PC-3 (cell line): Measurements from ENCODE around the gene ZNF736. TPM values are rescaled to one million over a fixed set of nuclear protein-coding genes. Genes with fewer than 3 reads are reported as not detected.
"Not testable (repeated sequence)": the region's sequence is repeated elsewhere in the genome, so short reads cannot be mapped to it uniquely, and the experiment has no call there.

Experiments used
- ATAC-seq: fragments of 200-7000 bp; cut with Tn5 transposase; 2 replicates; pipeline ENCODE4 v1.9.1; 2020; ENCODE audit warnings: mild to moderate bottlenecking, moderate library complexity
- BruUV-seq: library from RNA; stranded (reverse); fragments of 400-500 nt; replicated peaks from 2 replicates; lab custom pipeline; 2021; lab: Mats Ljungman, UMichigan
- CTCF ChIA-PET: fragments of 300-600 bp; sonication (Branson Sonifier 250); formaldehyde crosslinking; loops from one replicate; lab custom pipeline; 2022; ENCODE audit warnings: antibody characterized with exemption; lab: Charles Lee
- POLR2A ChIA-PET: fragments of 300-600 bp; sonication (Branson Sonifier 250); formaldehyde crosslinking; loops from one replicate; lab custom pipeline; 2022; ENCODE audit warnings: antibody characterized with exemption; ENCODE audit not compliant: unreplicated experiment; lab: Charles Lee
- DNase-seq: peaks from one replicate; pipeline ENCODE4 v3.0.0-alpha.2; 2015
- H2AFZ ChIP-seq: fragments of 300-600 bp; sonication (generic); 2 replicates; pipeline ENCODE4 v1.6.0; 2016; ENCODE audit warnings: antibody characterized with exemption, low read length
- H3F3A ChIP-seq: fragments of 300-600 bp; sonication (generic); one replicate; pipeline ENCODE4 v1.6.0; 2017; ENCODE audit warnings: antibody characterized with exemption, low read length, control low read depth, mild to moderate bottlenecking; ENCODE audit not compliant: unreplicated experiment
- H3K27ac ChIP-seq: fragments of 300-600 bp; sonication (generic); 2 replicates; pipeline ENCODE4 v1.5.1; 2016; ENCODE audit warnings: mild to moderate bottlenecking, low read length
- H3K27me3 ChIP-seq: fragments of 300-600 bp; sonication (generic); 2 replicates; pipeline ENCODE4 v1.6.1; 2016; ENCODE audit warnings: low read length, mixed read lengths
- H3K36me3 ChIP-seq: fragments of 300-600 bp; sonication (generic); 2 replicates; pipeline ENCODE4 v1.6.1; 2016; ENCODE audit warnings: low read depth, mixed run types, low read length, mixed read lengths
- H3K4me1 ChIP-seq: fragments of 300-600 bp; sonication (generic); 2 replicates; pipeline ENCODE4 v1.5.1; 2016; ENCODE audit warnings: low read length; ENCODE audit not compliant: insufficient read depth
- H3K4me2 ChIP-seq: fragments of 300-600 bp; sonication (generic); 2 replicates; pipeline ENCODE4 v1.6.0; 2016; ENCODE audit warnings: low read length
- H3K4me3 ChIP-seq: fragments of 300-600 bp; sonication (generic); 2 replicates; pipeline ENCODE4 v1.5.1; 2016; ENCODE audit warnings: mild to moderate bottlenecking, low read length, mixed read lengths
- H3K79me2 ChIP-seq: fragments of 300-600 bp; sonication (generic); 2 replicates; pipeline ENCODE4 v1.6.1; 2017; ENCODE audit warnings: low read length, mixed read lengths
- H3K9ac ChIP-seq: fragments of 300-600 bp; sonication (generic); 2 replicates; pipeline ENCODE4 v1.6.0; 2016; ENCODE audit warnings: mild to moderate bottlenecking, low read length
- H3K9me2 ChIP-seq: fragments of 300-600 bp; sonication (generic); replicated peaks from 2 replicates; pipeline ENCODE4 v1.6.1; 2016; ENCODE audit warnings: mixed run types, low read length, mixed read lengths
- H3K9me3 ChIP-seq: fragments of 300-600 bp; sonication (generic); 2 replicates; pipeline ENCODE4 v1.6.1; 2016; ENCODE audit warnings: low read length, mixed read lengths
- H4K20me1 ChIP-seq: fragments of 300-600 bp; sonication (generic); 2 replicates; pipeline ENCODE4 v1.6.1; 2016; ENCODE audit warnings: low read length, mixed read lengths
- CTCF ChIP-seq: fragments of 300-600 bp; sonication (generic); conservative IDR thresholded peaks from 2 replicates; pipeline ENCODE4 v1.5.1; 2017; ENCODE audit warnings: antibody characterized with exemption, low read depth, mild to moderate bottlenecking, low read length
- EZH2 ChIP-seq: fragments of 300-600 bp; sonication (generic); IDR thresholded peaks from one replicate; pipeline ENCODE4 v1.6.1; 2017; ENCODE audit warnings: antibody characterized with exemption, mild to moderate bottlenecking, low read length; ENCODE audit not compliant: unreplicated experiment
- EZH2phosphoT487 ChIP-seq: fragments of 300-600 bp; sonication (generic); IDR thresholded peaks from 2 replicates; pipeline ENCODE4 v1.6.1; 2018; ENCODE audit warnings: mild to moderate bottlenecking, antibody characterized with exemption, low read length, borderline replicate concordance
- intact Hi-C: fragments of 100-400 bp; cut with micrococcal nuclease; formaldehyde crosslinking; loops from 2 replicates; pipeline ENCODE4 v1.9.0; 2023
- total RNA-seq: library from RNA; depleted of rRNA; stranded (reverse); fragments of >200 nt; gene quantifications from 2 replicates; pipeline ENCODE4 v1.2.3, GENCODE V29; 2014

ZNF736 gene
- total RNA-seq, 1 experiment from 2014 or later: 2.7 TPM

GRCh38 chr7:64277630-64278029 is 36.1 kb upstream of the ZNF736 start:
- Histone ChIP-seq H3K79me2 (no peaks in the 10 kb centered on the region), H3F3A (no peaks in the 10 kb centered on the region), H3K4me2 (no peak overlapping the region), H3K9me3 (0 out of 2 replicates have a peak, but pooled peaks cover 8% of the 10 kb centered on the region), H3K4me1 (no peaks in the 10 kb centered on the region), H3K9me2 (no peaks in the 10 kb centered on the region), H3K27ac (no peak overlapping the region), H3K36me3 (no peaks in the 10 kb centered on the region), H3K4me3 (no peak overlapping the region), H3K9ac (no peak overlapping the region), H2AFZ (no peak overlapping the region), H3K27me3 (no peaks in the 10 kb centered on the region), H4K20me1 (no peaks in the 10 kb centered on the region)
- TF ChIP-seq CTCF: no peak
- TF ChIP-seq EZH2phosphoT487: no peak
- TF ChIP-seq EZH2: no peak
- ATAC-seq (no peak), DNase-seq (no peak)
- POLR2A ChIA-PET: no interaction called here
- no TSS peak for BruUV-seq
- intact Hi-C loops: no loop called here
- CTCF ChIA-PET: no interaction called here

GRCh38 chr7:64294701-64295420 is 18.9 kb upstream of the ZNF736 start:
- H3K36me3 ChIP-seq: no peaks in the 10 kb centered on the region
- H4K20me1 ChIP-seq: no peaks in the 10 kb centered on the region
- no peaks in the 10 kb centered on the region for H3K9me2 ChIP-seq
- no peak for TF ChIP-seq EZH2
- no peak for TF ChIP-seq EZH2phosphoT487
- no peak for TF ChIP-seq CTCF
- H3K4me3 ChIP-seq: no peak overlapping the region
- no peak for DNase-seq
- no TSS peak for BruUV-seq
- H3K27me3 ChIP-seq: no peaks in the 10 kb centered on the region
- POLR2A ChIA-PET: no interaction called here
- no peak overlapping the region for H3K4me2 ChIP-seq
- H3F3A ChIP-seq: no peaks in the 10 kb centered on the region
- no peak for ATAC-seq
- no peak overlapping the region for H2AFZ ChIP-seq
- intact Hi-C loops: no loop called here
- CTCF ChIA-PET: no interaction called here
- H3K4me1 ChIP-seq: no peaks in the 10 kb centered on the region
- no peak overlapping the region for H3K9ac ChIP-seq
- no peaks in the 10 kb centered on the region for H3K79me2 ChIP-seq
- peaks cover 4% of the 10 kb centered on the region; the same call in 1 of the 2 replicates for H3K9me3 ChIP-seq
- no peak overlapping the region for H3K27ac ChIP-seq

GRCh38 chr7:64297418-64297817 is 16.3 kb upstream of the ZNF736 start:
- H3K4me1 ChIP-seq, H2AFZ ChIP-seq, H3F3A ChIP-seq, H3K27me3 ChIP-seq, H3K9ac ChIP-seq, intact Hi-C loops, H3K79me2 ChIP-seq, ATAC-seq, H3K9me3 ChIP-seq, DNase-seq, POLR2A ChIA-PET, H3K4me2 ChIP-seq, H4K20me1 ChIP-seq, H3K9me2 ChIP-seq, H3K27ac ChIP-seq, CTCF ChIA-PET, H3K36me3 ChIP-seq, BruUV-seq, H3K4me3 ChIP-seq: not testable (repeated sequence)
